ENCODE measurements around the gene MYOM1.

DNA sequence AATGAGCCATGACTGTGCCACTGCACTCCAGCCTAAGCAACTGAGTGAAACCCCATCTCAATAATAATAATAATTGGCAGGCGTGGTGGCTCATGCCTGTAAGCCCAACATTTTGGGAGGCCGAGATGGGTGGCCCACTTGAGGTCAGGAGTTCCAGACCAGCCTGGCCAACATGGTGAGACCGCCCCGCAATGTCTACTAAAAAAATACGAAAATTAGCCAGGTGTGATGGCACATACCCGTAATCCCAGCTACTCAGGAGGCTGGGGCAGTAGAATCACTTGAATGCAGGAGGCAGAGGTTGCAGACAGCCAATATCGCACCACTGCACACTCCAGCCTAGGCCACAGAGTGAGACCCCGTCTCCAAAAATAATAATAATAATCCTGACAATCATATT lies 178.9 kb downstream of the MYOM1 start:
- TF ChIP-seq POLR2A (IDR thresholded peaks at IDR 0.05; ENCODE audit: low read length) (no peak), GATA1 (IDR thresholded peaks at IDR 0.05; ENCODE audit: low read depth, low read length) (no peak)
